Uterus (tissue), 4 donors: ENCODE data around the gene TBXAS1. TPM values are rescaled to one million over a fixed set of nuclear protein-coding genes. Genes with fewer than 3 reads are reported as not detected.
A peak's percentile ranks its signal among the peaks of the same experiment; 100 is the strongest.

Source experiments
- DNase-seq, 2 donors: peaks; one replicate each; pipeline ENCODE4 v3.0.0-alpha.2; 2019 to 2020
- H3K27ac ChIP-seq, 2 donors: fragments of 200-600 bp; sonication (generic); 1 replicate in 1 of 2; 2 replicates in 1 of 2; pipeline ENCODE4 v1.5.1; 2016 to 2018
- H3K27me3 ChIP-seq, 2 donors: fragments of 200-600 bp; sonication (generic); one replicate each; pipeline ENCODE4 v1.5.1; 2018 to 2019; ENCODE audit warnings: control low read depth in 1 of 2
- H3K36me3 ChIP-seq, 2 donors: fragments of 200-600 bp; sonication (generic); one replicate each; pipeline ENCODE4 v1.5.1; 2019; ENCODE audit warnings: control low read depth in 1 of 2
- H3K4me1 ChIP-seq, 2 donors: fragments of 200-600 bp; sonication (generic); one replicate each; pipeline ENCODE4 v1.5.1; 2018 to 2019; ENCODE audit warnings: control low read depth in 1 of 2
- H3K4me3 ChIP-seq, 2 donors: fragments of 200-600 bp; sonication (generic); 1 replicate in 1 of 2; 2 replicates in 1 of 2; pipeline ENCODE4 v1.5.1; 2018 to 2019; ENCODE audit warnings: mild to moderate bottlenecking in 1 of 2
- H3K9me3 ChIP-seq, 2 donors: fragments of 200-600 bp; sonication (generic); one replicate each; pipeline ENCODE4 v1.5.1; 2019; ENCODE audit warnings: control low read depth in 1 of 2
- CTCF ChIP-seq, 4 experiments: fragments of 200-600 bp in 2 of 4; fragments of 450-650 bp in 2 of 4; sonication (generic) in 2 of 4; IDR thresholded peaks; one replicate each; pipeline ENCODE4 v1.5.1; 2016 to 2019; ENCODE audit warnings: antibody characterized with exemption in 4 of 4, mild to moderate bottlenecking in 2 of 4, moderate library complexity in 1 of 4
- POLR2A ChIP-seq, 2 donors: fragments of 450-650 bp; IDR thresholded peaks; one replicate each; pipeline ENCODE4 v1.6.1; 2016; ENCODE audit warnings: antibody characterized with exemption in 2 of 2, mild to moderate bottlenecking in 1 of 2, moderate library complexity in 1 of 2
- intact Hi-C: fragments of 100-400 bp; cut with DNase I; formaldehyde crosslinking; loops from one replicate; pipeline ENCODE4 v1.15.1; 2023; ENCODE audit warnings: low total_unique reads
- total RNA-seq, 4 donors: library from RNA; depleted of rRNA in 3 of 4; stranded (reverse); fragments of >200 nt in 3 of 4; gene quantifications; one replicate each; pipeline versions ENCODE4 v1.1.0 to v1.2.4, GENCODE V29; 2014 to 2023
- donor health status: DM: yes; HTN: yes; CAD: no.

Gene TBXAS1
- total RNA-seq, 4 donors from 2014 or later: 6.6 to 14.3 (median 11.9) TPM

GRCh38 chr7:140044251-140044650, 215.2 kb downstream of the TBXAS1 start:
- Histone ChIP-seq H3K27me3 (no peaks in the 10 kb centered on the region), H3K4me1 (no peaks in the 10 kb centered on the region), H3K4me3 (no peak overlapping the region), H3K9me3 (no peaks in the 10 kb centered on the region), H3K27ac (no peak overlapping the region), H3K36me3 (no peaks in the 10 kb centered on the region)
- no peak for DNase-seq
- no peak for TF ChIP-seq POLR2A (IDR thresholded peaks at IDR 0.05)
- no peak for TF ChIP-seq CTCF (IDR thresholded peaks at IDR 0.05)
- intact Hi-C loops: no loop called here

- Histone ChIP-seq H3K9me3 (no peaks in the 10 kb centered on the region), H3K27ac (no peak overlapping the region), H3K4me3 (no peak overlapping the region), H3K27me3 (no peaks in the 10 kb centered on the region), H3K36me3 (no peaks in the 10 kb centered on the region), H3K4me1 (no peaks in the 10 kb centered on the region)
- intact Hi-C loops: no loop called here
- DNase-seq: no peak
- TF ChIP-seq POLR2A (IDR thresholded peaks at IDR 0.05): no peak
- no peak for TF ChIP-seq CTCF (IDR thresholded peaks at IDR 0.05)
Measured at GRCh38 chr7:140045697-140046096, 216.6 kb downstream of the TBXAS1 start.

- intact Hi-C loops: no loop called here
- Histone ChIP-seq H3K27ac (no peak overlapping the region), H3K4me1 (no peaks in the 10 kb centered on the region), H3K4me3 (no peak overlapping the region), H3K36me3 (no peaks in the 10 kb centered on the region), H3K27me3 (no peaks in the 10 kb centered on the region), H3K9me3 (no peaks in the 10 kb centered on the region)
- DNase-seq: no peak
- TF ChIP-seq POLR2A (IDR thresholded peaks at IDR 0.05) (no peak), CTCF (IDR thresholded peaks at IDR 0.05) (no peak)
Measured at GRCh38 chr7:140047197-140047596, 218.1 kb downstream of the TBXAS1 start.

- Histone ChIP-seq H3K27me3 (no peaks in the 10 kb centered on the region), H3K4me1 (no peaks in the 10 kb centered on the region), H3K27ac (no peak overlapping the region), H3K4me3 (no peak overlapping the region), H3K36me3 (no peaks in the 10 kb centered on the region), H3K9me3 (no peaks in the 10 kb centered on the region)
- DNase-seq: no peak
- intact Hi-C loops: no loop called here
- TF ChIP-seq CTCF (IDR thresholded peaks at IDR 0.05): no peak
- TF ChIP-seq POLR2A (IDR thresholded peaks at IDR 0.05): no peak
Measured at GRCh38 chr7:140048138-140048537, 219.1 kb downstream of the TBXAS1 start.

GRCh38 chr7:140048989-140049338, 219.9 kb downstream of the TBXAS1 start:
- no peak for DNase-seq
- no peaks in the 10 kb centered on the region for H3K36me3 ChIP-seq
- no peak for TF ChIP-seq CTCF (IDR thresholded peaks at IDR 0.05)
- TF ChIP-seq POLR2A (IDR thresholded peaks at IDR 0.05): no peak
- no peaks in the 10 kb centered on the region for H3K4me1 ChIP-seq
- peak overlapping the region in 1 of 2 donors; percentile 32 for H3K27ac ChIP-seq
- no peak overlapping the region for H3K4me3 ChIP-seq
- no peaks in the 10 kb centered on the region for H3K27me3 ChIP-seq
- no peaks in the 10 kb centered on the region for H3K9me3 ChIP-seq
- intact Hi-C loops: no loop called here
